Renal cortical epithelial cell (primary cell): ENCODE results near the gene TNFAIP1. TPM values are rescaled to one million over a fixed set of nuclear protein-coding genes. Genes with fewer than 3 reads are reported as not detected.
"Not testable (repeated sequence)": the region's sequence is repeated elsewhere in the genome, so short reads cannot be mapped to it uniquely, and the experiment has no call there.

Experiments used
- DNase-seq: peaks from one replicate; pipeline ENCODE4 v3.0.0-alpha.2; 2011; ENCODE audit warnings: low read depth
- total RNA-seq: library from RNA; depleted of rRNA; stranded (reverse); fragments of >200 nt; gene quantifications from 2 replicates; pipeline ENCODE4 v1.2.3, GENCODE V29; 2014

Gene TNFAIP1
- total RNA-seq, 1 donor from 2014 or later, result 81.2 TPM

GRCh38 chr17:28324781-28325180 is 10.8 kb upstream of the TNFAIP1 start:
- DNase-seq, result no peak

GRCh38 chr17:28325211-28325610 is 10.3 kb upstream of the TNFAIP1 start:
- DNase-seq, result no peak

- no peak for DNase-seq
These were observed 9.4 kb upstream of the TNFAIP1 start for GRCh38 chr17:28326114-28326513.

DNA sequence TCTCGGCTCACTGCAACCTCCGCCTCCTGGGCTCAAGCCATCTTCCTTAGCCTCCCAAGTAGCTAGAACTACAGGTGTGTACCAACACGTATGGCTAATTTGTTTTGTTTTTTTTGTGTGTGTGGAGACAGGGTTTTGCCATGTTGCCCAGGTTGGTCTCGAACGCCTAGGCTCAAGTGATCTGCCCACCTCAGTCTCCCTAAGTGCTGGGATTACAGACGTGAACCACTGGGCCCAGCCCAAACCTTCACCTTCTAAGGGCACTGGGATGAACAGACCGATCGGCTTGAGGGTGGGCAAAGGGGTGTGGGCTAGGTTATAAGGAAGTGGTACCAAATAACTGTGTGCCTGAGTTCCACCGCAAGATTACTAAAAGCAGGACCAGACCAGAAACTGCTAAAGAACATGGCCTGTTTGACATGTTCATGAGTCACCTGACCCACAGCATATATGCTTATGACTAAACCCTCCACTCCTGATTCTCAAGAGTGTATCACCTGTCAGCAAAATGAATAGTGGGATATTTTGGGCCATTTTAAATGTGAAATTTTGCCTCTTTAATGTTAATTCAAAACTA is 8.4 kb upstream of the TNFAIP1 start:
- DNase-seq, result no peak

DNA sequence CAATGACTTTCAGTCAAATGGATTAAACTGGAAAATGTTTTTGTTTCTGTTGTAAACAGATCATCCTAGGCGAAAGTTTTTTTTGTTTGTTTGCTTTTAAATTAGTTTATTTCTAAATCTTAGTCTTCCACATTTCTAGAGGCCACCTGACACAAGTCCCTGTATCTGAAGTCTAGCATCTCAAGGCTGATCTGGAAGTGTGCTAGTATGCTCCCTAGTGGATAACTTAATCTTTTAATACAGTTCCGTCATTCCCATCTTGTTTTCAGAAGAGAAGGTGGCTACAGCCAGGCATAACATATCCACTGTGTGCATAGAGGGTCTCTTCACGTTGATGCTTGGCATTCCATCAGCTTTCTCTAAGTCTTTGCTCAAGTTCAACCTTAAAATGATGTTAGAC is 7.9 kb upstream of the TNFAIP1 start:
- no peak for DNase-seq

DNA sequence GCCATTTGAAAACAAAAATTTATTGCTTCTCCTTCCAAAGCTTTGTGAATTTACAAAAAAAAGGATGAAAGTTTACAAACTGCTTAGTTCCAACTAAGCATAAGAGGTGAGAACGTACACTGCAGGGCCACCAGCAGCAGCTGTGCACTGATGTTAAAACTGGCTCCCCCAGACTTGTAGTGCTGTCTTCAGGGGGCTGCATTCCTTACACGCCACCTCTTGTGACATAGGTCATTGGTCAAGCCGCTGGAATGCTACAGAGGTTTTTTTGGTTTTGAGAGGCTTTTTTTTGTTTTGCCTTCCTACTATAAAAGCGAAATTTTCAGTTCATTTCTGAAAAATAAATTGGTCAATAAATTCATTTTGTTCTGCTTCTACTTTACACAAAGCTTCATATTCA is 7.2 kb upstream of the TNFAIP1 start:
- DNase-seq, result no peak

GRCh38 chr17:28330671-28331070 is 4.9 kb upstream of the TNFAIP1 start:
- no peak for DNase-seq

DNA sequence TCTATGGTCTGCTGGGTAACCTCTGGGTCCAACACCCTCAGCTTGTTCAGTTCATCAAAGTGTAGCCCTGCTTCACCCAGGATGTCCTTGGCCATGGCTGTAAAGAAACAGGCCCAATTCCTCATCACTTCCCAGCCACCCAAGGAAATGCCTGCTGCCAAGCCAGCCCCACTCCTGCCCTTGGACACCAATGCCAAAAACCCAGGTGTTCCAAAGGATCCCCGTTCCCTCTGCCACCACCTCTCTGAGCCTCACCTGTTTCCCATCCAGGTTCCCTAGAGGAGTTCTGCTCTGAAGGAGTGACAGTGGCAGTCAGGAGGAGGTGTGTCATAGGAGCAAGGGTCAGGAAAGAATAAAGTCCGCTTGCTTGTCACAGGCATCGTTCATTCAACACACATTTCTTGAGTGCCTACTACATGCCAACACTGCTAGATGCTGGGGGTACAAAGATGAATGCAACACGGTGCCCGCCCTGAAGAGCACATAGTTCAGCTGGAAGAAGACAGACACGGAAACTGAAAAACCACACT is 3.6 kb upstream of the TNFAIP1 start:
- no peak for DNase-seq

GRCh38 chr17:28333083-28333746 is 2.3 kb upstream of the TNFAIP1 start:
- no peak for DNase-seq

DNA sequence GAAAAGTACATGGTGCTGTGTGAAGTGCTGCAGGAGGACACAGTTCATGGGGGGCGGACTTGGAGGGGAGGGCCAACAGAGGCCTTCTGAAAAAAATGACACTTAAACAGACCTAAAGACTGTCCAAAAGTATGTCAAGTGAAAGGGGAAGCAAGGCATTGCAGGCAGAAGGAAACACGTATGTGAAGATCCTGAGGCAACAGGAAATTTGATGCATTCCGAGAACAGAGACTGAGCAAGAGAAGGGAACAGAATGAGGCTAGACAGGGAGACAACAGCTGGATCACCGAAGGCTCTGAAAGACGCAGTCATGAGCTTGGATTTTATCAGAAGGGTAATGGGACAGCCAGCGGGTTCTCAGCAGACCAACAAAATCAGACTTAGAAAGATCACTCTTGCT is 1.4 kb upstream of the TNFAIP1 start:
- no peak for DNase-seq

DNA sequence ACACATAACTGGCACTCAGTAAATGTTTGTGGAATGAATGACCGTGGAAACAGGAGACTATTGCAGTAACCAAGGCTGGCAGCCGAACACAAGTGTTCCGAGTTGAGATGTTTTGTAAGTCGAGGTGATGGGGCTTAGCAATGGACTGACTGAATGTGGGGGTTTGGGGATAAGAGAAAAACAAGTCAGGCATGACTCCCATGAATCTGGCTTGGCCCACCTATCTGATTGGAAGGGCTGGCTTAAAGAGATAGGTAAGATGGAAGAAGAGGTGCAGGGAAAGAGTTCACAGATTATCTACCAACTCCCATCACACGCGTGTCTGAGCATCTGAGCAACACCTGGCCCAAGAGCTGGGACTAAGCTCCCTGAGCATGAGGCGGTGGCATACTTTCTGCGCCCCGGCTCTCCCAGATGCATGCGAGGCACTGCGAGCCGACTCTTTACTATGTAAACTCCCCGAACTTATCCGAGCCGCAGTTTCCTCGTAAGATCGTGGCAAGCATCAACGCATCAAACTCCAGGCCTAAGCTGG is 828 bp upstream of the TNFAIP1 start:
- DNase-seq, result no peak

DNA sequence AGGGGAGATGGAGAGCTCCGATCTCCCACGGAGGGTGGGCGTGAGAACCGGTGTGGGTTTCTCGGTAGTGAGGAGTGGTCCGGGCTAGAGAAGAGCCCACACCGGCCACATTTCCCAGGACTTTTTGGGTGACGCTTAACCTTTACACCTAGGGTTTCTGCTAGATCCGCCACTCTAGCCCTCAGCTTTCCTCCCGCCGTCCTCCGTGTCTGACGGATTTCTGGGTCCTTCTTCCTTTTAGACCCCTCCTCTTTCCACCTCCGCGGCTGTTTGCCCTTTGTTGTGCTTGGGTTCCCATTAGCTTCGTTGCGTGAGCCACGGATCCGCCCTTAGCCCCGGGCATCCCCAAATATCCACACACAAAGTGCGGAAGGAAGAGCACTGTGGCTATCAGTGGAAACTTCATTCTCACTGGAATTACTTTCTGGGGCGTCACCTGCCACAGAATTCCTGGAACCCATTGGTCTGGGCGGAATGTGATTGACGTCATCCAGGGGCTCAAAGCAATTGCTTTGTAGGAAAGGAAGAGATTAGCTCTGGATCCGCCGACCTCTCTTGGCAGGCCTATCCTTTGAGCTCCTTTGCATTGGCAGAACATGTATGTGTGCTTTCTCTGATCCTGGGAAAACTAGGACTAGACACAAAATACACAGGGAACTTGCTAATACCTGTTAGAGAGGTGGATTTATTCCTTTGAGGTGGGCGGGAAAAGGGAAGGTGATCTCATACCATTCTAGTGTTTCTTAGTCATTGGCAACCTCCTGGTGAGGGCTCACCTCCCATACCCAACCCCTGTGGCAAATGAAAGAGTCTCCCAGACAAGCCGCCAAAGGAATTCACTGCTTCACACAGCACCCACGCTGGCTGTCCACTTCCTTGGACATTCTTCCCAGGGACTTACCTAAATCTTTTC is 654 bp downstream of the TNFAIP1 start:
- DNase-seq, result peak; percentile 89

DNA sequence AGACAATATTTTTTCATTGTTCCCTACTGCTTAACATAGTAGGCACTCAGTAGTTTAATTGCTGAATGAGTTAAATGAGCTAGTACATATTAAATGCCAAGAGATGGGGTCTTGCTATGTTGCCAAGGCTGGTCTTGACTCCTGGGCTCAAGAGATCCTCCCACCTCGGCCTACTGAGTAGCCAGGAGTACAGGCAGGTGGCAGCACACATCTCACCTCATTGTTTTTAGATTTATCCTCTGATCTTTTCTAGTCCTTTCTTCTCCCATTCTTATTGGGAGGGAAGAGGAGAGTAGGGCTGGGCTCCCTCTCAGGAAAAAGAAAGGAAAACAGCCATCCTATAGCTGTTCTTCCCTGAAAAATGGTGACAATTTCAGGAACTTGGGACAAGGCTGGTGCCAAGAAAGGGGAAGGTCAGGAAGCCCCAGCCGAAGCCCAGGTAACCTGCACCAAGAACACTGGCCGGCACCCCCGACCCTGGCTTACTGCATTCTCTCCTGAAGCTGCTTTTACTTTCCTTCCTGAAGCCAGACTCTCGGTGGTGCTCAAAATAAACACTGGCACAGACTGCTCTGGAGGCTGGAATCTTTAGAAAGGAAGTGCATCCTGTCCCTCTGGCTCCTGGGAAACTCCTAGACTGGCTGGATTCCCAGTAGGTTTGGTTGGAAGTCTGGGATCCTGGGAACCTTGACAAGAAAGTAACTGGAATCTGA is 2.7 kb downstream of the TNFAIP1 start:
- no peak for DNase-seq

- not testable (repeated sequence) for DNase-seq
These were observed 3.2 kb downstream of the TNFAIP1 start for GRCh38 chr17:28338769-28339212.

GRCh38 chr17:28339431-28339830 is 3.9 kb downstream of the TNFAIP1 start:
- DNase-seq, result no peak

- DNase-seq, result no peak
These were observed 4.8 kb downstream of the TNFAIP1 start for GRCh38 chr17:28340374-28340773.

DNA sequence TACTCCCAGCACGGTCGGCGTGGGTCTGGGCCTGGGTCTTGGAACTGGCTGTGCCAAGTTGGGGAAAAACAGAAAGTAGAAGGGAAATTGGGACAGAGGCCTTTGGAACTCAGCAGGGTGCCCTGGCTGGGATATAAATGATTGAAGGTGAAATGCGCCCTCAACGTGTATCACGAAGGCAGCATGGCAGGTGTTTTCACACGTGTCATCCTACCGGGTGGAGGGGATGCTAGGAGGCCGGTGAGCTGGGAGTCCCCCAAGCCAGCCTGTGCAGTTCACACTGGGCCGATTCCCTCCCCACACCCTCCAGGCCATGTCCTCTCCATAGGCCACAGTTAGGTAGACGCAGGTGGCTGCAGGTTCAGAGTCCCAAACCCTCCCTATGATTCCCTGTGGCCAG is 6.0 kb downstream of the TNFAIP1 start:
- no peak for DNase-seq

- no peak for DNase-seq
These were observed 6.8 kb downstream of the TNFAIP1 start for GRCh38 chr17:28342313-28342712.

DNA sequence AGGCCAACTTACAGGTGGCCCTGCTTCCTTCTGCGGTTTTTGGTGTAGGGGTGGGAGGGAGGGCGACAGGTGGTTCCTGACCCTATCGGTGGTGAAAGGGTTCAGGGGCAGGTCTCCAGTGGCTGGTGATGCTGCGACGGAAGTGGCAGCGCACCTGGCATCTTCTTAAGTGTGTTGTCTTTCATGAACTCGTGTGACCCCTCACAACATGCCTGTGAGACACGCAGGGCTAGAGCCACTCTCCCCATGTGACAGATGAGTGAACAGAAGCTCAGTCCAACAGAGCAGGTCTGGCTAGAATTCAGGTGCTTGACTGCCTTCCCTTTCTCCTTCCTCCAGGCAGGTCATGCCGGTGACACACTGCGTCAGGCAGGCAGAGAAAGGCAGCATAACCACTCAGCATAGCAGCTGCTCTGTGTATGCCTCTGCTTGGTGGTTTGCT is 8.0 kb downstream of the TNFAIP1 start:
- DNase-seq, result no peak

GRCh38 chr17:28344011-28344410 is 8.4 kb downstream of the TNFAIP1 start:
- DNase-seq, result no peak

- DNase-seq, result no peak
These were observed 8.9 kb downstream of the TNFAIP1 start for GRCh38 chr17:28344435-28344901.
